ENCODE results near the gene BTRC.

GRCh38 chr10:101451667-101452069 lies 97.7 kb downstream of the BTRC start:
- TF ChIP-seq CTCF (IDR thresholded peaks at IDR 0.05) (no peak), POLR2A (IDR thresholded peaks at IDR 0.05) (no peak)
